ENCODE data around the gene INTS7.

INTS7 gene

GRCh38 chr1:212021563-212021962 lies 13.8 kb downstream of the INTS7 start:
- no peak for TF ChIP-seq CTCF (IDR thresholded peaks at IDR 0.05; ENCODE audit: control insufficient read depth, extremely low read depth, insufficient read depth)
- no peak for DNase-seq (ENCODE audit: low read depth)
- no peak overlapping the region for H3K4me3 ChIP-seq (ENCODE audit: low read depth, low read length)

DNA sequence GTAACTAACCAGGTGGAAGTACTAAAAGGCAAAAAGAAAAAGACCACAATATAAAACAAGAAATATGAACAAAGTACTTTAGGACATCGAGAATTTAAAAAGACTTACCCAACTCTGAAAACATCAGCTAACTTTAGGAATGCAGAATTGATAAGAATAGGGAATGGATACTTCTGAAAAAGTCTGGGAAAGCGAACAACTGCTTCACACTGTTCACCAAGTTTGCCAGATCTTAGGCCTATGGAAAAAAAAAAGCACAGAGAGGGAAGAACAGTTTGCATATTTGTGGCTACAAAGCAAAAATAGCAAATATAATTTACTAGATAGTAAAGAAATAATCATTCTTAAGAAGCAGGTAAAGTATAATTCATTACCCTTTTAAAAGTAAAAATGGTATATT lies 14.4 kb downstream of the INTS7 start:
- no peak overlapping the region for H3K4me3 ChIP-seq (ENCODE audit: low read depth, low read length)
- no peak for TF ChIP-seq CTCF (IDR thresholded peaks at IDR 0.05; ENCODE audit: control insufficient read depth, extremely low read depth, insufficient read depth)

GRCh38 chr1:212013672-212014071 lies 21.7 kb downstream of the INTS7 start:
- H3K4me3 ChIP-seq (ENCODE audit: low read depth, low read length): no peak overlapping the region
- no peak for TF ChIP-seq CTCF (IDR thresholded peaks at IDR 0.05; ENCODE audit: control insufficient read depth, extremely low read depth, insufficient read depth)
- no peak for DNase-seq (ENCODE audit: low read depth)

More for the DNA sequence above, 14.4 kb downstream of the INTS7 start:
- no peak for DNase-seq (ENCODE audit: low read depth)

DNA sequence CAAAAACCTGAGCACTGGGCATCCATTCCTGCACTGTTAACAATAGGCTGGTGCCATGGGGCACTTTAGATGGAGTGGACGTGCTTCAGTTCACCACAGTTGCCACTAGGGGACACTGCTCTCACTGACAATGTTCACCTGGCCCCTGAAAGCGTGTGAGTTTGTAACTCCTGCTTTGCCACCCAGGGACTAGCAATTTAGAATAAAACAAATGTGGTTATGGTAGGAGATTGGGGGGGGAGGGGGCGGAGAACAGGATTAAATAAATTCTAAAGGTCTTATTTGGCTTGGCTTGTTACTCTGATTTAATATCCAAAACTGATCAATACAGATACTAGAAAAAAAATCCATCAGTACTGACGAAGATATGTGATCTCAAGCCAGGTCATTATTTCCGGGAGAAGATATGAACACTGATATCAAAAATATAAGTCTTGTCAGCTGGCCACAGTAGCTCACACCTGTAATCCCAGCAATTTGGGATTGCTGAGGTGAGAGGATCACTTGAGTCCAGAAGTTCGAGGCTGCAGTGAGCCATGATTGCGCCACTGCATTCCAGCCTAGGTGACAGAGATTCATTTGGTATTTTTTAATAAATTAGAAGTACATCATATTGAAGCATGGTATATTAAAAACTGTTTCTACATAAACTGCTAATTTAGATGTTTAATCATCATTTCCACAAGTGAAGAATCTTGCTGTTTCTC lies 23.2 kb downstream of the INTS7 start:
- TF ChIP-seq CTCF (IDR thresholded peaks at IDR 0.05; ENCODE audit: control insufficient read depth, extremely low read depth, insufficient read depth): peak; percentile 98
- no peak for DNase-seq (ENCODE audit: low read depth)
- H3K4me3 ChIP-seq (ENCODE audit: low read depth, low read length): no peak overlapping the region

DNA sequence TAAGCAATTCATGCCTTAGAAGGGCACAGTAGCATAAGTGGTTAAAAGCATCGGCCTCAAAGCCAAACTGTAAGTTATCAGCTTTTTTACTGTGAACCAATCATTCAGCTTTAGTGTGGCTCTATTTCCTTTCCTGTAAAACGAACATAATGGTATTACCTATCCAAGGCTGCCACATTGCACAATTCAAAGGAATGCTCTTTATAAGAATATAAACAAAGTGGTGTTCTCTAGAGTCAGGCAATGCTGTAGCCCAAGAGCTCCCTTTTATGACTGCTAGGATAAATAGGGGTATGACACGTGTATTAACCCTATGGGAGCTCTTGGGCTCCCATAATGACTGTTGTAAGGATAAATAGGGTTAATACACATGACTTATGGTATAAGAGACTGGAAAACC lies 25.4 kb downstream of the INTS7 start:
- TF ChIP-seq CTCF (IDR thresholded peaks at IDR 0.05; ENCODE audit: control insufficient read depth, extremely low read depth, insufficient read depth): no peak
- H3K4me3 ChIP-seq (ENCODE audit: low read depth, low read length): no peak overlapping the region
- DNase-seq (ENCODE audit: low read depth): no peak

DNA sequence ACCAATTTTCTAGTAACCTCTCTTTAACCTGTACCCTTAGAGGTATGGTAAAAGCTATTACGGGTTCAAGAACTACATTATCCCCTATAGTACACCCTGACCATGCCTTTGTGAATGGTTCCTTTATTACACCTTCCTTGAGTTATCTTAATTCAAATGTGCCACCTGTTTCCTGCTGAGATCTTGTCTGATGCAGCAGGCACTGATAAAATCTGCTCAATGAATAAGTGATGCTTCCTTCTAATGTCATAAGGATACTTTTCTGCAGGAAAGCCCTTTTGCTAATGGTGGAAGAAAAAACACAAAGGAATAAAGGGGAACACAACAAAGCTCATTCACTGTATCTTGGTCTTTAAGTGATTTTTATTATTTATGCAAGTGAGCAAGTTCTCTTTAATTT lies 25.8 kb downstream of the INTS7 start:
- DNase-seq (ENCODE audit: low read depth): no peak
- H3K4me3 ChIP-seq (ENCODE audit: low read depth, low read length): no peak overlapping the region
- TF ChIP-seq CTCF (IDR thresholded peaks at IDR 0.05; ENCODE audit: control insufficient read depth, extremely low read depth, insufficient read depth): no peak

GRCh38 chr1:212007886-212008285 lies 27.5 kb downstream of the INTS7 start:
- H3K4me3 ChIP-seq (ENCODE audit: low read depth, low read length): no peak overlapping the region
- TF ChIP-seq CTCF (IDR thresholded peaks at IDR 0.05; ENCODE audit: control insufficient read depth, extremely low read depth, insufficient read depth): no peak

More at GRCh38 chr1:212007886-212008285, 27.5 kb downstream of the INTS7 start:
- DNase-seq (ENCODE audit: low read depth): no peak
